ENCODE data around the gene DENND1A.

GRCh38 chr9:123967323-123967722 is 37.4 kb upstream of the DENND1A start:
- TF ChIP-seq CTCF (IDR thresholded peaks at IDR 0.05) (no peak), PREB (CRISPR knock-in tag; IDR thresholded peaks at IDR 0.05; ENCODE audit: borderline replicate concordance) (no peak)
